HG02870 (cell line): ENCODE data around the gene PKIB.
"Not testable (repeated sequence)": the region's sequence is repeated elsewhere in the genome, so short reads cannot be mapped to it uniquely, and the experiment has no call there.

ENCODE experiments used
- ATAC-seq: cut with Tn5 transposase; IDR thresholded peaks from one replicate; pipeline ENCODE4 v1.9.1; 2021; ENCODE audit warnings: mild to moderate bottlenecking, moderate library complexity; ENCODE audit not compliant: unreplicated experiment

The PKIB gene

DNA sequence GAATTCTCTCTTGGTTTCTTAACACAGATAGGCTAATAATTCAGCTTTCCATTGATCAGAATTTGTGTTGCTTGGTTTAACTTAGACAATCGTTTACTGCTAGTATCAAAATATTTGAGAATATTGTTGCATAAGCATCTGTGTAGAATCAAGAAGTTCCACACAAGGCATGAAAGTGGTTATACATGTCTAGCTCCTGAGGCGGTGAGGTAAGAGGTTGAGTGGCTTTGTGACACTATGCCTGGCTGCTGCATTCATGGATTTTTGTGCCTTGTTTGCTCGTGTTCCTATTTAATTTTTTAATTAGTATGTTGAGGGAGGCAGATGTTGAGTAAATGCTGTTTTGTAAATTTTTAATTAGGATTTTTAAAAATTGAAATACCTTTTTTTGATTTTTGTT, 10.2 kb downstream of the PKIB start:
- ATAC-seq: no peak

GRCh38 chr6:122620902-122621301, 10.7 kb downstream of the PKIB start:
- no peak for ATAC-seq

DNA sequence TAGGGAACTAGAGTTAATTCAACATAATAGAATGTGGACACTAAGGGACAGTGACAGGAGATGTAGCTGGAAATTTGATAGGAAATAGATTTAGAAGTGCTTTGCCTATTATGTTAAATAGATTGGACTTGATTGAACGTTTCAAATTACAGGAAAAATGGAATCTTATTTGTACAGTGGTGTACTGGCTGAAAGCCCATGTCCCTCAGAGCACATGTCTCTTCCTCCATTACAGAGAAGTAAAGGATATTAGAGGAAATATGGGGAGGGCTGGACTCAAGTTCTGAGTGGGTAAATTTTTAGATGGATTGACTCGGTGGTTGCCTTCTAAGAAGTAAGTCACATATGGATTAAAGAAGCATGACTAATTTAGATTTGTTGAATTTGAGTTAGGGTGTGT, 11.4 kb downstream of the PKIB start:
- ATAC-seq: no peak

DNA sequence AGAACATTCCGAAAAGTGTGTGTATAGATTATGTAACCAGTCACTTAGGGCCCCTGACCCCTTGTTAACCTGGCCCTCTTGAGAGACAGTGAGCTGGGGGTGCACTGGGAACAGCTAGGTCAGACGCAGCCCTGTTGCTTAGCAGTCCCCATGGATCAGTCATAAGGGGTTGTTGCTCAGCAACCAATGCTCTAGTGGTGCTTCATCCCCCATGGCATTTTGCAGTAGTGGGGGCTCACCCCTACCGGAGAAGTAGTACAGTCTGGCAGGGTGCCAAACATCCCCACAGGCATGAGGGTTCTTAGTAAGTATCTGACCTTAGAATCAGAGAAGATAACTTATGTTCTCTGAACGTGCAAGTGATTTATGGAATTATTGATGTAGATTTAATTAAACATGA, 12.3 kb downstream of the PKIB start:
- ATAC-seq: no peak

GRCh38 chr6:122623279-122623678, 13.1 kb downstream of the PKIB start:
- ATAC-seq: no peak

- ATAC-seq: no peak
Observed at GRCh38 chr6:122624853-122625252, 14.6 kb downstream of the PKIB start.

GRCh38 chr6:122628714-122629113, 18.5 kb downstream of the PKIB start:
- ATAC-seq: no peak

- no peak for ATAC-seq
Observed at GRCh38 chr6:122631571-122632249, 21.5 kb downstream of the PKIB start.

GRCh38 chr6:122640366-122640765, 30.2 kb downstream of the PKIB start:
- ATAC-seq: no peak

- ATAC-seq: no peak
Observed at GRCh38 chr6:122641819-122642218, 31.6 kb downstream of the PKIB start.

DNA sequence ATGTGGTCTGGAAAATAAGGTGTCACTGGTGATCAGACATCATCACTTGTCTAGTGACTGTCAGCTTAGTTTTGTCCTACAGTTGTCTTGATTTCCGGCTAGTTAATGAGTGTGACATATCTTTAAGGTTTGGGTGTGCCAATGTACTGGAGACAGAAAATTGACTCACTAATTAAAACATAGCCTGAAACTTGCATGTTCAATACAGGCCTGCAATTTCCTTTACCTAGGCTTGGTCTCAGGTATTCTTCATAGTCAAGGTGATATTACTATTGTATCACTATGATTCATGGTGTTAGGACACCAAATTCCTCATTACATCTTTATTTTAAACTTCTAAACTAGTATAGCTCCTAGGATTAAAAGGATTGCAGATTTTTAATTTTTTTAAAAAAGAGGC, 32.4 kb downstream of the PKIB start:
- ATAC-seq: not testable (repeated sequence)

- no peak for ATAC-seq
Observed at GRCh38 chr6:122645256-122645655, 35.1 kb downstream of the PKIB start.

DNA sequence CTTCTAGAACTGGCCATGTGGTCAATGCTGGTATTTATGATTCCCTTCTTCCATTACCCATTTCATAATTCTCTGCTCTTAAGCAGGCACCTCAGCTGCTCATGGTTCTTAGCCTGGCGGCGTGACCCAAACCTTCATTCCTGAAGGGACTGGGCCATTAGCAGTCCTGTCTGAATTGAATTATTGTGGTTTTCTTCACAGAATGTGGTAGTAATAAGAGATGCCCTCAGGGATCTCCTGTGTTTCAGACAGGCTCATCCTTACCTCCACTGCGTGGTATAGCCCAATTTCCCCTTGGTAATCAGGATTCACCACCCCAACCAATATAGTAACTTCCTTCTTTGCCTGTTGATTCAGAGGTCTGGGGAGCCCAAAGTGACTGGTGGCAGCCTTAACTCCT, 37.6 kb downstream of the PKIB start:
- no peak for ATAC-seq

- no peak for ATAC-seq
Observed at GRCh38 chr6:122648726-122649125, 38.5 kb downstream of the PKIB start.

DNA sequence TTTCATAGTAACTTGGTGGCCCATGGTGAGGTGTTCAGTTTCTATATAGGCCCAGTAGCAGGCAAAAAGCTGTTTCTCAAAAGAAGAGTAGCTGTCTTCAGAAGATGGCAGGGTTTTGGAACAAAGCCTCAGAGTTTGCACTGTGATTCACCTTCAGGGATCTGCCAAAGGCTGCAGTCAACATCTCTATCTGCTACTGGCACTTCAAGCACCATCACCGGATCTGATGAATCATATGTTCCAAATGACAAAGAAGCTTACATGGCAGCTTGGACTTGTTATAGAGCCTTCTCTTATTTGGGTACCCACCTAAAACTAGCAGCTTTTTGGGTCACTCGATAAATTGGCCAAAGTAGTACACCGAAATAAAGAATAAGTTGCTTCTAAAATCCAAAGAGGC, 39.5 kb downstream of the PKIB start:
- no peak for ATAC-seq

DNA sequence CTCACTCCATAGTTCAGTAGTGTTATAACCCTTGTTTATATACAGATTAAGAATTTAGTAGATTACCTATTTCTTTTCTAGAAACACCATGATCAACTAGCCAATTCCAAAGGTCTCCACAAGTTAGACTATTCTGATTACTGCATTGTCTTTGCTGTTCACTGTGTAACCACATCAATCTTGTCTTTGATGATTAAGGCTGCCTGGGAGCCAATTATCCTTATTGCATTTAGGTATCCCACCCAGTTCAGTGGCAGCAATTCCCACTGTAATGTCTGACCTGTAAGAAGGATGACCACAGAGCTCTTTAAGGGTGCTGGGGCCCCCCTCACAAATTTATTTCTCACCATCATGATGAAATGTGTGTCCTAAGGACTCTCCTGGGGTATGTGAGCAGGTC, 40.2 kb downstream of the PKIB start:
- ATAC-seq: no peak

- no peak for ATAC-seq
Observed at GRCh38 chr6:122651031-122651430, 40.8 kb downstream of the PKIB start.

DNA sequence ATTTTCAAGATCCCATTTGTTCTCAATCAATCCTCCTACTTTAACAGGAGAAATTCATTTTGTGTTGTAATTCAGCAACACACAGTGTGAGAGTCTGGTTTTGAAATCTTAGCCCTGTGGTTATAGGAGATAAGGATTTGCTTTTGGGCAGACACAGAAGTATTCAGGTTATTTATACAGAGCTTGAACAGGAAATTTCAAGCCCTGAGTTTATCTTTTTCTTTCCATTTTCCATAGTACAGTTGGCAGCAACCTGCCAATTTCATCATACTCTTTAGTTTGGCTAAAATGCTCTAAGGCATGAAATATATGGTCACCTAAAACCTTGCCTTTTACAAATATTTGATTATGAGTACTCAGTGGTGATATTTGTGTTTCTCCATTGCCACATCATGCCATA, 41.4 kb downstream of the PKIB start:
- ATAC-seq: no peak

- no peak for ATAC-seq
Observed at GRCh38 chr6:122652431-122652830, 42.2 kb downstream of the PKIB start.

GRCh38 chr6:122653094-122653493, 42.9 kb downstream of the PKIB start:
- ATAC-seq: no peak

DNA sequence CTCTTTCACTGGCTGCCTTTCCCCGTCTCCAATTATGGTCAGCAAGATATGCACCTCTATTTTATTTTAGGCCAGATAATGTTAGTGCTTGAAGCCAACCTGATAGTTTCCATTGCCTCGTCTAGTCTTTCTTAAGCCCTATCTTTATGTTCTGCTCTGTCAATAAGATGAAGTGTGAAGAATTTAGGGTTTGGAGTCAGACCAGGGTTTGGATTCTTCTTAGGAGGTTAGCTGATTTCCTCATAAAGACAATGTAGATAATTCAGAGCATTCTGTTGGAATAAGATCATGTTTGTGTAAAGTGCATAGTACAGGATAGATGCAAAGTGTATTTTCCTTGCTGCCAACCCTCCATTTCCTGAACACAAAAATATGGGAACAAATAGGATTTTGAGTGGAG, 43.8 kb downstream of the PKIB start:
- ATAC-seq: no peak

- ATAC-seq: no peak
Observed at GRCh38 chr6:122657601-122658000, 47.4 kb downstream of the PKIB start.

DNA sequence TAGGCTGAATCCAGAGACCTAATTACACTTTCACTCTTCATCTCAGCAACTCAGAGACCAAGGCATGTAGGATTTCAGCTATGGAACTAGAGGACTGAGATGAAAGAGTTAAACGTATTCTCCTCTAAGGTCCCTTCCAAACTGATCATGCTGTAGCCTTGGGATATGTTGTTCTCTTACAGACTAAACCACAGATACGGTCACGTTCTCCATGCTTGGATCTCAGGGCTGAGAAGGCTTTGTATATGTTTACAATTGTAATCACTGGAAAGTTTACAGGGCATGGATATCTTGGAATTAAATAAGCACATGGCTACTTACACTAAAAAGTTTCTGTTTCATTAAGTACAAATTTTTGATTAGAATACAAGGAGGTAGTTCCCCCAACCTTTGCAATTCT, 50.1 kb downstream of the PKIB start:
- no peak for ATAC-seq
